NK-92 (cell line): ENCODE measurements around the gene SOX12.
"Not testable (repeated sequence)": the region's sequence is repeated elsewhere in the genome, so short reads cannot be mapped to it uniquely, and the experiment has no call there.

Source experiments
- DNase-seq: peaks from one replicate; lab custom pipeline; 2025; ENCODE audit not compliant: unreplicated experiment; lab: John Stamatoyannopoulos, UW

SOX12 gene

GRCh38 chr20:328975-329695 lies 3.8 kb downstream of the SOX12 start:
- DNase-seq, result no peak

DNA sequence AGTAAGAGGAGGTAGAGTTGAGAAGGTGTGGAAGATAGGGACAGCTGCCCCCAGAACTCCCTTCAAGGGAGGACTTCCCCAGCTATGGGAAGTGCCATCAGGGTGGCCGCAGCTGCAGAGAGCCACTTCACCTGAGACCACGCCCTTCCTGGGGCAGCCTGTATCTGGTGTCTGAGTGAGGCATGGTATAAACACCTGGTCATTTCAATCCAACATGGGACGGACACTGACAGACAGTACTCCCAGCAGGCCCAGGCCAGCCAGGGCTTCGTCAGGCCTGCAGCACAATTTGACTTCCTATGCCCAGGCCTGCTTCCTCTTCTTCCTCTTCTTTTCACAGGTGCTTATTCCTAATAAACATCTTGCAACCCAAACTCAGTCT lies 4.5 kb downstream of the SOX12 start:
- no peak for DNase-seq

DNA sequence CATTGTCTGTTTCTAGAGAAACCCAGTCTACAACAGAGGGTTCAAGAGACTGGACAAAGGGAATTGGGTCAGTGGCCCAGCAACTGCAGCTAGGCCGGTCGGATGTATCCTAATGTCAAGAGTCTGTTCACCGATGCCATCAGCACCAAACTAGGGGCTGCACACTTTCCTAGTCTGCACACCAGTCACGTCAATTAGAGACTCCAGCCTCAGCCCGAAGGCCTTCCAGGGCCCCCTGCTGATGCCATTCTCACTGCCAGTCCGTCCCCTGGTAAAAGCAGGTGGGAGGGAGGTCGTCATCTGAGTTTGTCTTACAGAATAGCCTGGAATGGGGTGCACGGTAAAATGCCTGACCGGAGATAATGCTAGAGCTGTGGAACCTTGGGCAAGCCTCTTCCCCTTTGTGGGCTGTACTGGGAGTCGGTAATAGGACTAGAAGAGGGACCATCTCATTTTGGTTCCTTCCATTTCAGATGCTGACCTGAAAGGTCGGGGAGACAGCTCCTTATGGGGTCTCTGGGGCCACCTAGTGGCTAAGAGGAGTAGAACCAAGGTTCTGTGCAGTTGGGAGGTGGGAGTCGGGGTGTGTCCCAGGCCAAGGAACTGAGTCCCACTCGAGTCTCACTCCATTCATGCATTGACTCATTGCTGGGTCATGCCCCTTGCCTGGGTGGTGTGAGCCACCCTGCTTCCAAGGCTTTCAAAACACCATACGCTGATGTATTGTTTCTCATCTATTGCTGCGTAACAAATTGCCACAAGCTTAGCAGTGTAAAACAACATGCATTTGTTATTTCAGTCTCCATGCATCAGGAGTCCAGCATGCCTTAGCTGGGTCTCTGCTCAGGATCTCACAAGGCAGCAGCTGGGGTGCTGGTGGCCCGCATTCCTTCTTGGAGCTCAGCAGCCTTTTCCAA lies 5.1 kb downstream of the SOX12 start:
- no peak for DNase-seq

GRCh38 chr20:334578-334977 lies 9.2 kb downstream of the SOX12 start:
- DNase-seq, result no peak

DNA sequence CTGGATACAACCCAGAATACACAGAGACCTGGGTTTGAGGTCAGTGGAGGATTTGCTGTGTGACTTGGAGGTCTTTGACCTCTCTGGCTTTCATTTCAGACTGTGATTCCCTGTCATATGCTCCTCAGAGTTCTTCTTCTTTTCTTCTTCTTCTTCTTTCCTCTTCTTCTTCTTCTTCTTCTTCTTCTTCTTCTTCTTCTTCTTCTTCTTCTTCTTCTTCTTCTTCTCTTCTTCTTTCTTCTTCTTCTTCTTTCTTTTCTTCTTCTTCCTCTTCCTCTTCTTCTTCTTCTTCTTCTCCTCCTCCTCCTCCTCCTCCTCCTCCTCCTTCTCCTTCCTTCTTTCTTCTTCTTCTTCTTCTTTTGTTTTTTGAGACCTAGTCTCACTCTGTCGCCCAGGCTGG lies 10.7 kb downstream of the SOX12 start:
- not testable (repeated sequence) for DNase-seq

- DNase-seq, result no peak
These were observed 16.3 kb downstream of the SOX12 start for GRCh38 chr20:341682-342081.

GRCh38 chr20:343107-343506 lies 17.8 kb downstream of the SOX12 start:
- no peak for DNase-seq

GRCh38 chr20:346033-346639 lies 20.8 kb downstream of the SOX12 start:
- DNase-seq, result no peak

DNA sequence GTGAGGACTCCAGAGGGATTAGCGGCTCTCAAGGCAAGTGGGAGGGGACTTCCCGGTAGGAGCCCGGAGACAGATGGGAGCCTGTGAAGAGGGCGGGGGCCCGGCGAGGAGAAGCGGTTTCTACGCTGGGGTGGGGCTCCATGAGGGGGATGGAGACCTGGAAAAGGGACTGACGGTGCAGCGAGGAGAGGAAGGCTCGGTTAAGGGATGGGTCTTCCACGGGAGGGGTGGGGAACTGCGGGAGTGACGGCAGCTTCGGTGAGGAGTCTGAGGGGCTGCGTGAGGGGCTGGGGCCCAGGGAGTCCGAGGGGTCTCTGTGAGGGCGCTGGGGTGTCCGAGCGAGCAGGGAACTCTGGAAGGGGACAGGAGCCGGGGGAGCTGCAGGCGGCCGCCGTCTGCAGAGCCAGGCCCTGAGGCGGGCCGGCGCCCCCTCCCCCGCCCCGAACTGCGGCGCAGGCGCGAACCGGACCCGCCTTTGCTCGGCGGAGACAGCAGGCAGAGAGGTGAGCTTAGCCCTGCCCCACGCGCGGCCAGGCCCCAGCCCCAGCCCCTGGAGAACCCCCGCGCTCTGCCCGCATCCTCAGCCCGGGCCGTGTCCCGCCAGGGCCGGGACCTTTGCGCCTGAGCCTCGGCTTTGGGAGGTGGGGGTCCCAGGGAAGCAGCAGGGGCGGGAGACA lies 21.4 kb downstream of the SOX12 start, which contains the start of gene NRSN2:
Gene NRSN2, plus strand, starts transcription at position 472 of the 677 bp plus-strand sequence. CDS start 2,533 bp downstream, outside the sequence.
- no peak for DNase-seq

DNA sequence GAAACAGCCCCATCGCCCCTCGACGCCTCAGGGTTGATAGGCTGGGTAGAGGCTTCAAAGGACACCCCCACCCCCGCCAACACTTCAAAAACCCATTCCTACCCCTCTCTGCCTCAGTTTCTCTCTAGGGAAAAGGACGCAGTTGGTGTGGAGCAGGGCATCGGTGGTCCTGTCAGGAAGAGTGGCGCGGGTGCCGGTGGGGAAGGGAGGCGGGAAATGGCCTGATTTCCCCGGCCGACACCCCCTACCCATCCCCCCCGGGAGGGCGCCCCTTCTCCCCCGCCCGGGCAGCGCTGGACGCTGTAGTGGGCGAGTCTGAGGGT lies 21.9 kb downstream of the SOX12 start:
- DNase-seq, result no peak

- DNase-seq, result no peak
These were observed 22.5 kb downstream of the SOX12 start for GRCh38 chr20:347640-348484.

DNA sequence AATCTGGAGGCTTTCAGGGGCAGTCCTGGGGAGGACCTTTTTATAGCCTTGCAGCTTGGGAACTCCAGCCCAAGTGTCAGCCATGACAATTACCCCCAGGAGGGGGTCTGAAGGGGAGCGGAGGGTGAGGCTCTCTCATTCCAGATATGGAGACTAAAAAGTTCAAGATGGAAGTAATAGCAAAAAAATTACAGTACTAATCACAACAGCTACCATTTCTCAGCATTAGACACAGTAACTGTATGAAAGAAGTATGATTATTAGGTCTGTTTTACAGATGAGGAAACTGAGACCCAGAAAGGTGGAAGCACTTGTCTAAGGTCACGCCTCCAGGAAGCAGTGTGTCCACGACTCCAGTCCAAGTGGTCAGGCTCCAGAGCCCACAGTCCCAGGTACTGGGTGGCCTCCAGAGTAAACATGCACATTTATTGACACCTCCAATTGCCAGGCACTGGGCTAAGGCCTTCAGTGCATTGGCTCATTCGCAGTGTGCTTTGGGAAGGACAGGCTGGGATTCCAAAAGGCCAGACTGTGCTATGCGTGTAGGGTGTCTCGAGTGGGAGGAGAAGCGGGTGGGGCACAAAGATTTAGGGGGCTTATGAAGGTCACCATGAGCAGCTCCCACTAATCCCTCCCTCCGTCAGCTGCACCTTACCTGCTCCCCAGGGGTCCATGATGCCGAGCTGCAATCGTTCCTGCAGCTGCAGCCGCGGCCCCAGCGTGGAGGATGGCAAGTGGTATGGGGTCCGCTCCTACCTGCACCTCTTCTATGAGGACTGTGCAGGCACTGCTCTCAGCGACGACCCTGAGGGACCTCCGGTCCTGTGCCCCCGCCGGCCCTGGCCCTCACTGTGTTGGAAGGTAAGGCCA lies 23.9 kb downstream of the SOX12 start:
- no peak for DNase-seq

DNA sequence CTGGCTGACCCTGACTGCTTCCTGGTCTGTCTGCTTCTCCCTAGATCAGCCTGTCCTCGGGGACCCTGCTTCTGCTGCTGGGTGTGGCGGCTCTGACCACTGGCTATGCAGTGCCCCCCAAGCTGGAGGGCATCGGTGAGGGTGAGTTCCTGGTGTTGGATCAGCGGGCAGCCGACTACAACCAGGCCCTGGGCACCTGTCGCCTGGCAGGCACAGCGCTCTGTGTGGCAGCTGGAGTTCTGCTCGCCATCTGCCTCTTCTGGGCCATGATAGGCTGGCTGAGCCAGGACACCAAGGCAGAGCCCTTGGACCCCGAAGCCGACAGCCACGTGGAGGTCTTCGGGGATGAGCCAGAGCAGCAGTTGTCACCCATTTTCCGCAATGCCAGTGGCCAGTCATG lies 27.8 kb downstream of the SOX12 start:
- DNase-seq, result no peak

DNA sequence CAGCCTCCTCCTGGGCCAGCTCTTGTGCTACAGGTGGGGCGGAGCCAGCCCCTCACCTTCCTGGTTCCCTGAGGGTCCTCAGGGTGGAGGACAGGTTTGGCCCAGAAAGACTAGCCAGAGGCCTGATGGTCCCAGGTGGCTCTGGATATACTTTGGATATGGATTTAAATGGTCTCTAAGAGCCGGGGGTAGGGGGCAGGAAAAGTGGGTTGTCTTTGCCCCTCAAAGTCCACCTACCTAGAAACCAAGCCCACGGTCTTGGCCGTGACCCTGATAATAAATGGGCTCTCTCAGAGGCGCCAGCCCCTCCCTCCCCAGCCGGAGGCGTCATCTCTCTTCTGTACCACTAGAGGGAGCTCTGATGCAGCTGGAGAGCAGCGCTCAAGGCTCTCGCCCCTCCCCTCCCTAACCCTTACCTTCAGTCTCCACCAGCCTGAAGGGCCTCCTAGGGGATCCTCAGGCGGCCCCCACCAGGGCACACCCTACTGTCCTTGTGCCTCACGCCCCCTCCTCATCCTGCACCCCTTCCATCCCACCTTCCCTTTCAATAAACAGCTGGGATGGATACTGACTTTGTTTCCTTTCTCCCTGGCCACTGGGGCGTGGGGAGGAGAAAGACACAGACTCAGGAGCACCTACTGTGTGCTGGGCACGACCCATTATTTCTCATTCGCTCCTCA lies 29.1 kb downstream of the SOX12 start:
- peak; percentile 20 for DNase-seq

DNA sequence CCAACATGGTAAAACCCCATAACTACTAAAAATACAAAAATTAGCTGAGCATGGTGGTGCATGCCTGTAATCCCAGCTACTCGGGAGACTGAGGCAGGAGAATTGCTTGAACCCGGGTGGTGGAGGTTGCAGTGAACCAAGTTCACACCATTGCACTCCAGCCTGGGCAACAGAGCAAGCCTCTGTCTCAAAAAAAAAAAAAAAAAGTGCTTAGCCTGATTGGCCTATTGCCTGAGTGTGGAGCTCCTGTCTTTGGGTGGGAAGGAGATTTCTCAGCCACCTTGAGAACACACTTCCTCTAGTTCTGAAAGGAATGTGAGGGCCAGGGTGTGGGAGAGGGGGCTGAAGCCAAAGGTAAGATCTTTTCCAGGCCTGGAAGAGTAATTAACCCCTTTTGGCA lies 30.8 kb downstream of the SOX12 start:
- not testable (repeated sequence) for DNase-seq

GRCh38 chr20:356745-357144 lies 31.4 kb downstream of the SOX12 start:
- DNase-seq, result no peak

- no peak for DNase-seq
These were observed 33.7 kb downstream of the SOX12 start for GRCh38 chr20:358891-359555.

DNA sequence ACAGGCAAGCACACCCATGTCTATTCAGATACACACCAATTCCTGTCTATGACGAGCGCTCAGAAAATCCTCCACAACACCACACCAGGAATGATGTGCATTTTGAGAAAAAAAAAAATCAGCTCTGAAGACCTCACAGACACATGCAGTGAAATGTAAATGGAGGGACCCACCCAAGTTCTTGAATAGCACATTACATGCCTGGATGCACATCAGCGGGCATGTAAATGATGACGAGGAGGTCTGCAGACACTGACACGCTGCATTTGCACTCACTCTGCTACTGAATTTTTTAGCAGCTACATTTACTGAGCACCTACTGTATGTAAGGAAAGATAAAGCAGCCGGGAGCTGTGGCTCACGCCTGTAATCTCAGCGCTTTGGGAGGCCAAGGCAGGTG lies 36.2 kb downstream of the SOX12 start:
- DNase-seq, result no peak
